ENCODE data around the gene G6PC3.

Gene G6PC3

GRCh38 chr17:44049294-44050060 lies 21.1 kb upstream of the G6PC3 start:
- no peaks in the 10 kb centered on the region for H3K9me3 ChIP-seq
- no peak overlapping the region for H3K4me3 ChIP-seq
- H3K4me1 ChIP-seq, result peaks cover 0 to 2% (median 0%) of the 10 kb centered on the region in 4 donors
- peaks cover 32 to 72% (median 47%) of the 10 kb centered on the region in 3 donors for H3K36me3 ChIP-seq
- H3K27me3 ChIP-seq, result no peaks in the 10 kb centered on the region
- no peak overlapping the region for H3K27ac ChIP-seq
- no peak for DNase-seq
- intact Hi-C loops (cut with DNase I; ENCODE audit: low total_unique reads), result loop anchor here (10.0 kb wide), 1 partner anchor 105 kb away; the partner anchor contains the start of gene PPY
- no peak for TF ChIP-seq CTCF (IDR thresholded peaks at IDR 0.05)

- Histone ChIP-seq H3K4me1 (no peaks in the 10 kb centered on the region), H3K27me3 (no peaks in the 10 kb centered on the region), H3K4me3 (no peak overlapping the region), H3K36me3 (peaks cover 32 to 88% (median 40%) of the 10 kb centered on the region in 3 donors), H3K9me3 (no peaks in the 10 kb centered on the region), H3K27ac (no peak overlapping the region)
- no peak for TF ChIP-seq CTCF (IDR thresholded peaks at IDR 0.05)
- intact Hi-C loops (cut with DNase I; ENCODE audit: low total_unique reads), result no loop called here
- no peak for DNase-seq
These were observed 17.2 kb upstream of the G6PC3 start for GRCh38 chr17:44053125-44053872.

GRCh38 chr17:44059101-44059892 lies 11.2 kb upstream of the G6PC3 start:
- Histone ChIP-seq H3K36me3 (peaks cover 12 to 79% (median 32%) of the 10 kb centered on the region in 3 donors), H3K9me3 (no peaks in the 10 kb centered on the region), H3K4me3 (no peak overlapping the region), H3K27ac (no peak overlapping the region), H3K27me3 (no peaks in the 10 kb centered on the region), H3K4me1 (peaks cover 0 to 3% (median 0%) of the 10 kb centered on the region in 4 donors)
- no peak for DNase-seq
- intact Hi-C loops (cut with DNase I; ENCODE audit: low total_unique reads), result no loop called here
- TF ChIP-seq CTCF (IDR thresholded peaks at IDR 0.05), result no peak

DNA sequence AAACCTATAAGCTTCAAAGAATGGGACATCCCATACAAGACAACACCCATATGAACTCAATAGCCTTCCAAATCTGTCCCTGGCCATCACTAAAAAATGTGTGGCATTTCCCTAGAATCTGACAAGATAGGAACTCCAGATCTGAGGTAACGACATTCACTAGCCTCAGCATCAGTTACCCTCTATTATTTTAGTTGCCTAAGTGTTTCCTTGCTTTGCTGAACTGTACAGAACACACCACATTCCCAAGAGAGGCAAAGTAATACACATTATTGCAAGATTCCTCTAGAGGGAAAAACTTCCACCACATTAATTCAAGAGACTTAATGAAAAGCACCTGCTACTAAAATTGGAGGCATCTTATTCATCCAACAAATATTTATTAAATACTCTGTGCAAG lies 9.1 kb upstream of the G6PC3 start:
- no peak overlapping the region for H3K27ac ChIP-seq
- no peaks in the 10 kb centered on the region for H3K9me3 ChIP-seq
- no peak overlapping the region for H3K4me3 ChIP-seq
- TF ChIP-seq CTCF (IDR thresholded peaks at IDR 0.05), result no peak
- no peaks in the 10 kb centered on the region for H3K27me3 ChIP-seq
- H3K36me3 ChIP-seq, result peaks cover 12 to 65% (median 32%) of the 10 kb centered on the region in 3 donors
- no peak for DNase-seq
- intact Hi-C loops (cut with DNase I; ENCODE audit: low total_unique reads), result no loop called here
- H3K4me1 ChIP-seq, result peaks cover 0 to 18% (median 3%) of the 10 kb centered on the region in 4 donors

DNA sequence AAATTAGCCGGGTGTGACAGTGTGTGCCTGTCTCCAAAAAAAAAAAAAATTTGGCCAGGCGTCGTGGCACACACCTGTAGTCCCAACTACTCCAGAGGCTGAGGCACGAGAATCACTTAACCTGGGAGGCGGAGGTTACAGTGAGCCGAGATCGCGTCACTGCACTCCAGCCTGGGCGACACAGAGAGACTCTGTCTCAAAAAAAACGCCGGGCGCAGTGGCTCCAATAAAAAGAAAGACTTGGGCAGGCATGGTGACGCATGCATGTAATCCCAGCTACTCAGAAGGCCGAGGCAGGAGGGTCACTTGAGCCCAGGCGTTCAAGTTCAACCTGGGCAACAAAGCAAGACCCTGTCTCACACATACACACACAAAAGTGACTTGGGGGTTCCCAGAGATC lies 7.7 kb upstream of the G6PC3 start:
- H3K4me3 ChIP-seq, result no peak overlapping the region
- peaks cover 0 to 29% (median 9%) of the 10 kb centered on the region in 4 donors for H3K4me1 ChIP-seq
- H3K27me3 ChIP-seq, result no peaks in the 10 kb centered on the region
- intact Hi-C loops (cut with DNase I; ENCODE audit: low total_unique reads), result no loop called here
- DNase-seq, result no peak
- H3K9me3 ChIP-seq, result no peaks in the 10 kb centered on the region
- TF ChIP-seq CTCF (IDR thresholded peaks at IDR 0.05), result no peak
- H3K36me3 ChIP-seq, result peaks cover 12 to 53% (median 32%) of the 10 kb centered on the region in 3 donors
- H3K27ac ChIP-seq, result no peak overlapping the region

Measured in tibial artery (tissue), 4 donors.